ENCODE data around the gene SMIM45.

SMIM45 gene

DNA sequence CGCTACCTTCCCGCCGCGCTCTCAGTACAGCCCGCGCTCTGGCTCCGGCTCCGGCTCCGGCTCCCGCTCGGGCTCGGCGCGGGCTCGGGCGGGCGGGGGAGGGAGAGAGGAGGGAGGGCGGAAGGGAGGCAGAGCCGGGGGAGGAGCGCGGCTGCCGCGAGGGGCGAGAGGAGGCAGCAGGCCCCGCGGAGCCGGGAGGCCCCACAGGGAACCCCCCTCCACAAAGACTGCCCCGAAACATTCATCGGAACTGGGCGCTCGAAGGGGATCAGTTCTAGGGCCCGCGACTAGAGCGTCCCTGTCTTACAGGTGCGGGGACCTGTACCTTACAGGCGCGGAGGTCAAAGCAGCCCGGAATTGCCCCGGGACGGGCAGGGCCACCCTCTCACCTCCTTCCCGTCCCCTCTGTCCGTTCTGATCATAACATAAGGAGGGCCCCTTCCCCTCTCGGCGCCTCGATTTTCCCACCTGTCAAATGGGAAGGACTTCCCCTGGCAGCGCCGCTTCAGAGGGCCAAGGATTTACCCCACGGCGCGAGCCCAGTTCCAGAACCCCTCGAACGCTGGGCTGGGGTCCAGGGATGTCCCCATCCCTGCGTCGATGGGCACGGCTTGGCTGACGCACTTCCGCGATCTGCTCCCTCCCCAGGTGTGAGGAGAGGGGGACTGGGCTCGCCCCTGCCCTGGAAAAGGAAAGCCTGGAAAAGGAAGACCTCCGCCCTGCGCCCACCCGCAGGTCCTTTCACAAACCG lies 36.7 kb upstream of the SMIM45 start, which contains the start of gene SHISA8:
SHISA8 (minus strand) TSS at position 40 of the 751 bp plus-strand sequence. CDS start 407 bp downstream, outside the sequence.
- in situ Hi-C loops (cut with HindIII; ENCODE audit: low sequenced_read_pairs) = no loop called here

GRCh38 chr22:41915786-41916493 lies 36.0 kb upstream of the SMIM45 start:
- in situ Hi-C loops (cut with HindIII; ENCODE audit: low sequenced_read_pairs) = no loop called here

DNA sequence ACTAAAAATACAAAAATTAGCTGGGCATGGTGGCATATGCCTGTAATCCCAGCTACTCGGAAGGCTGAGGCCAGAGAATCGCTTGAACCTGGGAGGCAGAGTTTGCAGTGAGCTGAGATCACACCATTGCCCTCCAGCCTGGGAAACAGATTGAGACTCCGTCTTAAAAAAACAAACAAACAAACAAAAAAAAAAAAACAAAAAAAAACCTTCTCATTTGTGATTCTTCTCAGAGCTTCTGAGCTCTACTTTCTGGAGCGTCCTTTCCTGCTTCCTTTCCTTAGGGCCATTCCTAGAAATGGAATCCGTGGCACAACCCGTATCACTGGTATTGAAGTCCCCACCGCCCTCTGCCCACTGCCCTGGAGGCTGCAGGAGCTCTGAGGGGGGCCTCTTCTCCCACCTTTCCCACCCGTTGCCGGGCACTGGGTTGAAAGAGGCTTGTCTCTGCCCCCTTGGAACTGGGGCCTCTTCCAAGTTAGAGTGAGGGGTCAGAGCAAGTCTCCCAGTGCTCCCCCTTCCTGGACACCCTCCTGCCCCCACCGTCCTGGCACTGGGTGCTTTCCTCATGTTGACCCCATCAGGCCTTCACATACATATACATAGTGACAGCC lies 35.1 kb upstream of the SMIM45 start:
- in situ Hi-C loops (cut with HindIII; ENCODE audit: low sequenced_read_pairs) = no loop called here

- in situ Hi-C loops (cut with HindIII; ENCODE audit: low sequenced_read_pairs) = no loop called here
Observed at GRCh38 chr22:41917375-41917902, 34.5 kb upstream of the SMIM45 start.

DNA sequence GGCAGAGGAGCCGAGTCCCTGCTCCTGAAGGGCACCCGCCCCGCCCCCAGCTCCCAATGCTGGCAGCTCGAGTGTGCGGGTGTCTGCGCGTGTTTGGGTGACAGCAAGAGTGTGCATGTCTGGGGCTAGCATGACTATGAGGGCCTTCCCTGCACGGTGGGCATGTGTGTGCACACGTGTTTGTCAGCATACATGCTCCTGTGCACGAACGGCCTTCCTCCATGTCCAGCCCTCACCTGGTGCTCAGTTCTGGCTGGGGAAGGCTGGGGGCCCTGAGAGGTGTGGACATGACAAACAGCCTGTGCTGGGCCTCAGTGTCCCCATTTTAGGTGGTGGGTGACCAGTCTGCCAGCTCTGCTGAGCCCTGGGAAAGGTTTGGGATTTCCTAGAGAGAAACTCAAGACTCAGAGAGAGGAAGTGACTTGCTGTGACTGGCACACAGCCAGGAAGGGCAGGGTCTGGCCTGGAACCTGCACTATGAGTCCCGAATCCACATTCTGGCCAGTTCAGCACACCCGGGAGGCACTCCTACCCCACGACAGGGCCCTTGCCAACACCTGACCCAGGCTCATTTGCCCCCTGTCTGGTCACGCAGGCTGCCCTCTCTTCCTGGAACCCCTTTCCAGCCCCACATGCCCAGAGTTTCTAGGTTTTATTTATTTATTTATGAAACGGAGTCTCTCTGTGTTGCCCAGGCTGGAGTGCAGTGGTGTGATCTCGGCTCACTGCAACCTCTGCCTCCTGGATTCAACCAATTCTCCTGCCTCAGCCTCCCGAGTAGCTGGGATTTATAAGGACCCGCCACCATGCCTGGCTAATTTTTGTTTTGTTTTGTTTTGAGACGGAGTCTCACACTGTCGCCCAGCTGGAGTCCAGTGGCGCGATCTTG lies 33.8 kb upstream of the SMIM45 start:
- in situ Hi-C loops (cut with HindIII; ENCODE audit: low sequenced_read_pairs) = no loop called here

GRCh38 chr22:41919357-41920224 lies 32.4 kb upstream of the SMIM45 start:
- in situ Hi-C loops (cut with HindIII; ENCODE audit: low sequenced_read_pairs) = no loop called here

GRCh38 chr22:41920271-41920976 lies 31.5 kb upstream of the SMIM45 start:
- in situ Hi-C loops (cut with HindIII; ENCODE audit: low sequenced_read_pairs) = no loop called here

DNA sequence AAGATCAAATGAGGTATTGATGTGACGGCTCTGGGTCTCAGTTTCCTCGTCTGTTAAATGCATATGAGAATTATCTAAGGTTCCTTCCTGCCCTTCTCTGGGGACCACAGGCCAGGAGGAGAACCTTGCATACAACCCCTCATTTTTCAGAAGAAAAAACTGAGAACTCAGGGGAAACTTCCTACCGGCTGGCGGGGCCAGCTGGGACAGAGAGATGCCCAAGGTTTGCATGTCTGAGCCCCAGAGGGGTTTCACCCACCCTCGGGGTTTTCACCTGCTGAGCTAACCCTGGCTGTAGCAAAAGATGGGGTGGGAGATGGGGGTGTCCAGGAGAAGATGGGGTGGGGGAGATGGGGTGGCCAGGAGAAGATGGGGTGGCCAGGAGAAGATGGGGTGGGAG lies 29.6 kb upstream of the SMIM45 start:
- in situ Hi-C loops (cut with HindIII; ENCODE audit: low sequenced_read_pairs) = no loop called here

- in situ Hi-C loops (cut with HindIII; ENCODE audit: low sequenced_read_pairs) = no loop called here
Observed at GRCh38 chr22:41922940-41923594, 28.9 kb upstream of the SMIM45 start.

DNA sequence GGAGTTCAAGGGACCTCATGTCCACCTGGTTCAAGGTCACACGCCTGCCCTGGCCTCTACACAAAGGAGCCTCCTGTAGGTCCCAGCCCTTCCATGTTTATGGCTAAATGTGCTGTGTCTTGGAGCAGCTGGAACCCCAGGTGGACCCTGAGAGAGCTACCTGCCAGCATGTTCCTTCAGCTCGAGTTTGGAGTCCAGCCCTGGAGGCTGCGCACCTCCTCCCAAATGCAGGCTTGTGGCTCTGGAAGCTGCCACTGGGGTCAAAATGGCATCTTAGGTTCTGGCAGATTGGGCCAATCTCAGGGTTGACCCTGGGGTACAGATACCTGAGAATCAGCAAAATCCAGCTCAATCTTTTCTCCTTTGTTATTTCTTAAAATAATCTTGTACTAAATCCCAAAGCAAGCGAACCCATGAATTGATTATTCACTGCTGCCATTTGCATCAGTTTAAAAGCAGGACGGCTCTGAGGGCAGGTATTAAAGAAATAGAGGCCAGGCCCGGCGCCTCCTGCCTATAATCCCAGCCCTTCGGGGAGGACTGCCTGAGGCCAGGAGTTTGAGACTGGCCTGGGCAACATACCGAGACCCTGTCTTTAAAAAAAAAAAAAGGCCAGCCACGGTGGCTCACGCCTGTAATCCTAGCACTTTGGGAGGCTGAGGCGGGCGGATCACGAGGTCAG lies 28.2 kb upstream of the SMIM45 start:
- in situ Hi-C loops (cut with HindIII; ENCODE audit: low sequenced_read_pairs) = no loop called here

DNA sequence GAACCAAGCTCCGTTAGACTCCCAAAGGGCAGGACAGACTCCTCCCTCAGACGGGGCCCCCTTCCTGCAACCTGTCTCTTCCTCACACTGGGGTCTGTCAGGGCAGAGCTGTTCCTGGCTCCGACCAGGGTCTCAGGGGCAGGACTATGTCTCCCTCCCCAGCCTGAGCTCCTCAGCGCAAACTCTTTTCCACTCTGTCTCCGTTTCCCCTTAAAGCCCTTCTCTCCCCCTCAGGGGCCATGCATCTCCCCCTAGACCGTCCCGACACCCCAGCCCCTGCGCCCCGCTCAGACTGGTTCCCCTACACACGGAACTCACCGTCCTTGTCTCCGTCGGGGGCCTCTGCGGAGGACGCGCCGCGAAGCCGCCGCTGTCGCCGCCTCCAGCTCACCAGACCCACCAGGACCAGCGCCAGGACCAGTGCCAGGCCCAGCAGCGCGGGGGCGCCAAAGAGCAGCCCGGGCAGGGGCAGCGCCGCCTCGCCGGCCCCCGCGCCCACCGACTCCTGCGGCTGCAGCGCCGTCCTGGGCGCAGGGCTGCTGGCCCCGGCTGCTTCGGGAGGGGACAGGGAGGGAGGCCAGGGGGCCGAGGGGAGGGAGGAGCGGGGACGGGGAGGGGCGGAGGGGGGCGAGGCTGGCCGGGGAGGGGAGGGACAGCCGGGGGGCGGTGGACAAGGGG lies 26.0 kb upstream of the SMIM45 start:
- in situ Hi-C loops (cut with HindIII; ENCODE audit: low sequenced_read_pairs) = no loop called here

- in situ Hi-C loops (cut with HindIII; ENCODE audit: low sequenced_read_pairs) = no loop called here
Observed at GRCh38 chr22:41927813-41928212, 24.1 kb upstream of the SMIM45 start.

DNA sequence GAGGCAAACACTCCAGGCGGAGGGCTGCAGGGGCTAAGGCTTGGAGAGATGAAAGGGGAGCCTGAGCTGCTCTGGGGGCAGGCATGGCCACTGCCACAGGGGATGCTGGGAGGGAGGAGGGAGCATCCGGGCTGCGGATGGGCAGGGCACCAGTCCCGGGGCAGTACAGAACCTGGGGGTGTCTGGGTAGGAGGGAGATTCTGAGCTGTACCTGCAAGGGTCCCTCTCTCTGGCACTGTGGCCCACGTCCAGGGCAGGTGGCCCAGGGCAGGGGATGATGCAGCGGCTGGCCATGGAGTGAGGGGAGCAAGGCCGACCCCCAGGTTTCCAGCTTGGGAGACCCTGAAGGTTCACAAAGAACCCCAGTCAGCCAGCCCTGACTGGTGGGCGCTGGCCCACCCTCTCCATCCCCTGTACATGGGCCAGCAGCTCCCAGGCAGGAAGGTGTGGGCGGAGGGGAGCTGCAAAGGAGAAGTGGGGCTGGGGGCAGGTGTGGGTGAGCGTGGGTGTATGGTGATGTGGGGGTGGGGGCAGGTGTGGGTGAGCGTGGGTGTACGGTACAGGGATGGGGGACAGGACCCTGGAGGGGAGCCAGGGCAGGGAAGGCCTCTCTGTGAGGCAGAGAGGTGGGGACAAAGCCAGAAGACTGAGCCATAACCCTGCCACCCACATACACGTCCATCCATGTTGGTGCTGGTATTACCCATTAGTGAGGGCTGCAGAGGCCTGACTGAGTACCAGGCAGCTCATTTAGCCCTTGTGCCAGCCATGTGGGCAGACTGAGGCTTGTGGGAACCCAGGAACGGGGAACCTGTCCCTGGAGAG lies 23.1 kb upstream of the SMIM45 start:
- in situ Hi-C loops (cut with HindIII; ENCODE audit: low sequenced_read_pairs) = no loop called here

DNA sequence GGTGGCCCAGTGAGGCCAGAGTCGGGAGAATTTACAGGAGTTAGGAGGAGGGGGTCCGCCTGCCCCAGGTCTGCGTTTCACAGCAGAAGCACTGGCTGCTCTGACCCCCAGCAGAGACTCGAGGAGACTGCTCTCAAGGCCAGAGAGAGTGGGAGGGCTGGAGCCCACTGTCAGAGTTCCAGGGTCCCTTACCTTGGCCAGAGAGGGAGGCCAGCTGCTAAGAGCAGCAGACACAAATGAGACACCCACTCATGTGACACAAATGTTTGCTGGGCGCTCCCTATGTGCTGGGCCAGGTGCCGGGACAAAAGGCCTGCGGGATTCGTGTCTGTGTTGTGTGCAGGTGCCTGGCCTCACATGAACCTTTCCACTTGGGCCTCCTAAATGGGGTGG lies 22.5 kb upstream of the SMIM45 start:
- in situ Hi-C loops (cut with HindIII; ENCODE audit: low sequenced_read_pairs) = no loop called here

DNA sequence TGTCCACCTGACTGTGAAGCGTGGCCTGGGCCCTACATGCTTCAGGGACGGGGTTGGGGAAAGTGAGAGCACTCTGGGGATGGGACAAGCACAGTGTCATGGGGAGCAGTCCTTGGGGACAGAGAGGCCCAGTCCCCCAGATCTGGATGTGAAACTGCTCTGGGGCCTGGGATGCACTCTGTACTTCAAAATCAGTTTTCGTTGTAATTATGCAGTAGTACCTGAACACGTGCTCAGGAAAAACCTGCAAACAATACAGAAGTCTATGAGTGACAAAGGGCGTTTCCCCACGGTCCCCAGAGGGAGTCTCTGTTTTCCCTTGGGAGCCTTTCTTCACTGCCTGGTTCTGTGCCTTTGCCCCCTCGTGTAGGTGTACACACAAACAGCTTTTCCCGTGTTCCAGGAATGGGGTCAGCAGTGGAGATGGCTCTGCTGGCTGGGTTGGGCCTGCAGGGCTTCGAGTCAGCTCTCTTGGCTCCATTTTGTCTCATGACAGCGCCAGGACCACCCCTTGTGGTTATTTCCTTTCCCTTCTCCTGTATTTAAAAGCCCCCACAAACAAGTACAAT lies 20.2 kb upstream of the SMIM45 start:
- in situ Hi-C loops (cut with HindIII; ENCODE audit: low sequenced_read_pairs) = no loop called here

GRCh38 chr22:41932353-41932752 lies 19.6 kb upstream of the SMIM45 start:
- in situ Hi-C loops (cut with HindIII; ENCODE audit: low sequenced_read_pairs) = no loop called here
